Gastrocnemius medialis (tissue), 4 donors: Measurements from ENCODE around the gene MACROD2. TPM values are rescaled to one million over a fixed set of nuclear protein-coding genes. Genes with fewer than 3 reads are reported as not detected.

ENCODE experiments used
- ATAC-seq, 2 donors: fragments of 150-250 bp; one replicate each; pipeline ENCODE4 v1.9.1; 2016
- DNase-seq, 2 donors: peaks; one replicate each; pipeline ENCODE4 v3.0.0-alpha.2; 2019
- H3K27ac ChIP-seq, 4 donors: fragments of 200-600 bp; sonication (generic); 1 replicate in 1 of 4; 2 replicates in 3 of 4; pipeline ENCODE4 v1.5.1; 2016 to 2018; ENCODE audit warnings: mild to moderate bottlenecking in 2 of 4, moderate library complexity in 1 of 4
- H3K27me3 ChIP-seq, 3 donors: fragments of 200-600 bp; sonication (generic) in 2 of 3; 1 replicate in 1 of 3; 2 replicates in 2 of 3; pipeline versions ENCODE4 v1.5.1 to v1.6.0; 2016 to 2019; ENCODE audit warnings: mild to moderate bottlenecking in 1 of 3, moderate library complexity in 1 of 3
- H3K36me3 ChIP-seq, 2 donors: fragments of 200-600 bp; sonication (generic) in 1 of 2; one replicate each; pipeline ENCODE4 v1.5.1; 2017 to 2018
- H3K4me1 ChIP-seq, 2 donors: fragments of 200-600 bp; sonication (generic) in 1 of 2; one replicate each; pipeline ENCODE4 v1.5.1; 2016 to 2017; ENCODE audit warnings: mild to moderate bottlenecking in 2 of 2
- H3K4me3 ChIP-seq, 4 donors: fragments of 200-600 bp; sonication (generic) in 3 of 4; 1 replicate in 1 of 4; 2 replicates in 3 of 4; pipeline ENCODE4 v1.5.1; 2016 to 2019; ENCODE audit warnings: mild to moderate bottlenecking in 2 of 4
- H3K9me3 ChIP-seq, 3 donors: fragments of 200-600 bp; sonication (generic) in 2 of 3; 1 replicate in 1 of 3; 2 replicates in 2 of 3; pipeline ENCODE4 v1.5.1; 2016 to 2019
- POLR2A ChIP-seq, 2 donors: fragments of 450-650 bp; IDR thresholded peaks; one replicate each; pipeline ENCODE4 v1.6.1; 2017; ENCODE audit warnings: antibody characterized with exemption in 2 of 2, mild to moderate bottlenecking in 2 of 2, moderate library complexity in 2 of 2
- in situ Hi-C, 4 donors: fragments of 200-750 bp; cut with MboI; loops; one replicate each; pipeline versions ENCODE4 v1.15.0 to v1.8.0; 2017; ENCODE audit warnings: low sequenced_read_pairs in 4 of 4
- intact Hi-C: fragments of 100-400 bp; cut with DNase I; formaldehyde crosslinking; loops from one replicate; pipeline ENCODE4 v1.15.1; 2023; ENCODE audit warnings: low total_unique reads
- total RNA-seq, 4 donors: library from RNA; depleted of rRNA; stranded (reverse); fragments of >200 nt; gene quantifications; one replicate each; pipeline versions ENCODE4 v1.1.0 to v1.2.3, GENCODE V29; 2016
- TF ChIP-seq, protein P1 (sequence below), 5 experiments: fragments of 450-650 bp in 3 of 5; fragments of 200-600 bp in 2 of 5; sonication (generic) in 2 of 5; IDR thresholded peaks in 4 of 5; conservative IDR thresholded peaks in 1 of 5; 1 replicate in 4 of 5; 2 replicates in 1 of 5; pipeline ENCODE4 v1.5.1; 2016 to 2019; ENCODE audit warnings: antibody characterized with exemption in 5 of 5, mild to moderate bottlenecking in 3 of 5, moderate library complexity in 3 of 5

Gene MACROD2
- total RNA-seq, 4 donors from 2014 or later: 1.8 to 10.2 (median 3.6) TPM

DNA sequence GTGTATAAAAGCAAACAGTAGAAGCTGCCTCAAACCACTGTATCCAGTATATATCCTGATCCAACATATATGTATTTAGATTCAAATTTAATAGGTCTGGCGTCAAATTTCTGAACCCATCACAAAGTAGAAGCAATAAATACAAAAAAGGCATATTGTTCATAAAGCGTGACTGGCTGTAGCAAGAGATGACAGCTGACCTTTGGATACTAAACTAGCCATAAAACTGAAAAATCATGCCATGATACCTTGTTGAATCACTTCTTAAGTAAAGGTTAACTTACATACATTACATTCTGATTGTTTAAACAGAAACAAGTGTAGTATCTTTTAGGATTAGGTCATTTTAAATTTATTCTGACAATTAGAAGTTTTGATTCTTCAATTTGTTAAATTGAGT, 714.1 kb downstream of the MACROD2 start:
- ATAC-seq: no peak
- Histone ChIP-seq H3K4me3 (no peak overlapping the region), H3K27ac (no peak overlapping the region), H3K36me3 (no peaks in the 10 kb centered on the region), H3K27me3 (no peaks in the 10 kb centered on the region), H3K9me3 (no peaks in the 10 kb centered on the region), H3K4me1 (peaks cover 5 to 9% of the 10 kb centered on the region in 2 donors)
- DNase-seq: no peak
- in situ Hi-C loops: no loop called here
- no peak for TF ChIP-seq POLR2A (IDR thresholded peaks at IDR 0.05)
- TF ChIP-seq, protein P1, sequence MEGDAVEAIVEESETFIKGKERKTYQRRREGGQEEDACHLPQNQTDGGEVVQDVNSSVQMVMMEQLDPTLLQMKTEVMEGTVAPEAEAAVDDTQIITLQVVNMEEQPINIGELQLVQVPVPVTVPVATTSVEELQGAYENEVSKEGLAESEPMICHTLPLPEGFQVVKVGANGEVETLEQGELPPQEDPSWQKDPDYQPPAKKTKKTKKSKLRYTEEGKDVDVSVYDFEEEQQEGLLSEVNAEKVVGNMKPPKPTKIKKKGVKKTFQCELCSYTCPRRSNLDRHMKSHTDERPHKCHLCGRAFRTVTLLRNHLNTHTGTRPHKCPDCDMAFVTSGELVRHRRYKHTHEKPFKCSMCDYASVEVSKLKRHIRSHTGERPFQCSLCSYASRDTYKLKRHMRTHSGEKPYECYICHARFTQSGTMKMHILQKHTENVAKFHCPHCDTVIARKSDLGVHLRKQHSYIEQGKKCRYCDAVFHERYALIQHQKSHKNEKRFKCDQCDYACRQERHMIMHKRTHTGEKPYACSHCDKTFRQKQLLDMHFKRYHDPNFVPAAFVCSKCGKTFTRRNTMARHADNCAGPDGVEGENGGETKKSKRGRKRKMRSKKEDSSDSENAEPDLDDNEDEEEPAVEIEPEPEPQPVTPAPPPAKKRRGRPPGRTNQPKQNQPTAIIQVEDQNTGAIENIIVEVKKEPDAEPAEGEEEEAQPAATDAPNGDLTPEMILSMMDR (IDR thresholded peaks at IDR 0.05 in 4 of 5, conservative IDR thresholded peaks at IDR 0.05 in 1 of 5): no peak
- intact Hi-C loops: no loop called here

DNA sequence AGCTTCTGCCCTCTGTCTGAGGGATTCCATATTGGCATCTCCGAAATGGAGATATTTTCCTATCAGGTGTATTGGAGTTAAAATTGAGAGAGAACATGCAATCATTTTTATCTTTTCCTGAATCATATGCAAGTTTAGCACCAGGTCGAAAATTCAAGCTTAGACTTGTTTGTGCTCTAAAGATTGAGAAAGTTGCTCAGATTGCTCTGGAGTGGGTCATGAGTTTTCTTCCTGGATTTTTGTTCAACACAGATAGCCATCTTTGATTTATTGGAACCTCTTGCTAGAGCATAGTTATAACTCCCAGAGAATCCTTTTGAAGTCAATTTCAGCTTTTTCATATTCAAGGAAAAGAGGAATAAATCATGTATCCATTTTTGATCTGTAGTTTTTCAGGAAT, 715.6 kb downstream of the MACROD2 start:
- DNase-seq (no peak), ATAC-seq (no peak)
- H3K9me3 ChIP-seq: no peaks in the 10 kb centered on the region
- in situ Hi-C loops: no loop called here
- H3K27me3 ChIP-seq: no peaks in the 10 kb centered on the region
- intact Hi-C loops: loop anchor here (10.0 kb wide), 1 partner anchor 376 kb away; the partner anchor contains the start of gene FLRT3
- H3K27ac ChIP-seq: no peak overlapping the region
- no peak overlapping the region for H3K4me3 ChIP-seq
- no peak for TF ChIP-seq POLR2A (IDR thresholded peaks at IDR 0.05)
- TF ChIP-seq, protein P1 (IDR thresholded peaks at IDR 0.05 in 4 of 5, conservative IDR thresholded peaks at IDR 0.05 in 1 of 5): no peak
- peaks cover 5 to 9% of the 10 kb centered on the region in 2 donors for H3K4me1 ChIP-seq
- no peaks in the 10 kb centered on the region for H3K36me3 ChIP-seq

DNA sequence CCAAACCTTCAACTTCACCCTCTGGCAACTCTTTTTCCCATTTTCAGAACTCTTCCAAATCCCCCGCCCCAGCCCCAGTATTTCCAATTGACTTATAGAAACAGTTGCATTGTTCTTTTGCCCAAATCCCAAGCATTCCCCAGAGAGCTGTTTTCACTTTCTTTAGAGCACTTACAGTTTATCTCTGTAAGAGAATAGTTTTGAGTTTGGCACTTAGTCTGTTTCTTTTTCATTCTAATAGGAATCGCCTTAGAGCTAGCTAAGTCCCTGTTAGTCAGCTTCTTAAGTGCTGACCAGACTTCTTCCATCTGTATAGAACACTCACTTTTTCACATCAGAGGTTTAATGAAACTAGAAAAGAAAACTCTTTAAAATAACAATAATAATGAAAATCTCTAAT, 716.3 kb downstream of the MACROD2 start:
- Histone ChIP-seq H3K27me3 (no peaks in the 10 kb centered on the region), H3K4me3 (no peak overlapping the region), H3K27ac (peak overlapping the region in 1 of 4 donors; percentile 13), H3K36me3 (no peaks in the 10 kb centered on the region), H3K4me1 (peaks cover 5 to 9% of the 10 kb centered on the region in 2 donors), H3K9me3 (no peaks in the 10 kb centered on the region)
- ATAC-seq (no peak), DNase-seq (no peak)
- in situ Hi-C loops (no loop called here), intact Hi-C loops (loop anchor here (10.0 kb wide), 1 partner anchor 377 kb away; the partner anchor contains the start of gene FLRT3)
- TF ChIP-seq, protein P1 (IDR thresholded peaks at IDR 0.05 in 4 of 5, conservative IDR thresholded peaks at IDR 0.05 in 1 of 5): no peak
- TF ChIP-seq POLR2A (IDR thresholded peaks at IDR 0.05): no peak

DNA sequence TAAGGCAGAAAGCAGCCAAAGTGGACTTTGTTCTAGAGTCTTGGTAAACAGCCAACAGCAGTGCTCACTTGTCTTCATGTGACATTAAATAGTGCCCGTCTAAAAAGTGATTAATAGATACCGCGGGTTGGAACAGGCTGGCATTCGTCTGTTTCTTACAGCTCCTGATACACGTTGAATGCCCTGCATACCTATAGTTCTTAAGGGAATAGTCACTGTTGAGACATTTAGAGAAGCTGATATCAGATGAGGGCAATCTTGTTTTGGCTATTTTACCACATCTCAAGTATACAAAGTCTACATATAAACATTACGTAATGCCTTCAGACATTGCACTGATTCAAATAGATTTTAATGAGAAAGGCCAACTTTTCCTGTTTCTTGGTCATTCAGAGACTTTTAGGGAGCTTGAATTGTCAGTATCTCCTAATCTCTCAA, 717.0 kb downstream of the MACROD2 start:
- DNase-seq: no peak
- peaks cover 5 to 9% of the 10 kb centered on the region in 2 donors for H3K4me1 ChIP-seq
- intact Hi-C loops: loop anchor here (10.0 kb wide), 1 partner anchor 378 kb away; the partner anchor contains the start of gene FLRT3
- H3K4me3 ChIP-seq: no peak overlapping the region
- TF ChIP-seq, protein P1 (IDR thresholded peaks at IDR 0.05 in 4 of 5, conservative IDR thresholded peaks at IDR 0.05 in 1 of 5): no peak
- TF ChIP-seq POLR2A (IDR thresholded peaks at IDR 0.05): no peak
- no peaks in the 10 kb centered on the region for H3K36me3 ChIP-seq
- H3K27me3 ChIP-seq: no peaks in the 10 kb centered on the region
- in situ Hi-C loops: no loop called here
- H3K9me3 ChIP-seq: no peaks in the 10 kb centered on the region
- peak in 1 of 2 donors; percentile 60 for ATAC-seq
- no peak overlapping the region for H3K27ac ChIP-seq

DNA sequence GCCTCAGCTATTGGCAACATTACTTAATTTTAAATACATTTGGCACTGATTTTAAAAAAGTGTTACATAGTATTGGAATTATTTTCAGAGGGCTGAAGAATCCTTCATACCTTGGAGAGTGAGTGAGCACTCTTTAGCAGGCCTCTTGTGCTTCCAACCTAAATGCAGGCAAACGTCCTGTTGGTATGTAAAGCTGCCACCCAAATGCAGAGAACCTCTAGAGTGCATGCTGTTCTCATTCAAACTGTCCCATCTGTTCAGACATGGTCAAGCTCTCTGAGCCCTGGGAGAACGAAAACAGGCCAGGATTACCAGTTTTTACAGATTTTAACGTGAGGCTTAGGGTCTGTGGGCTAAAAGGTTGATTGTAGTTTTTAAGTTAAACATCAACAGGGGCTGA, 720.1 kb downstream of the MACROD2 start:
- H3K4me3 ChIP-seq: no peak overlapping the region
- H3K4me1 ChIP-seq: peaks cover 5 to 9% of the 10 kb centered on the region in 2 donors
- TF ChIP-seq POLR2A (IDR thresholded peaks at IDR 0.05): no peak
- TF ChIP-seq, protein P1 (IDR thresholded peaks at IDR 0.05 in 4 of 5, conservative IDR thresholded peaks at IDR 0.05 in 1 of 5): no peak
- H3K27me3 ChIP-seq: no peaks in the 10 kb centered on the region
- DNase-seq: no peak
- intact Hi-C loops: loop anchor here (10.0 kb wide), 1 partner anchor 381 kb away; the partner anchor contains the start of gene FLRT3
- H3K9me3 ChIP-seq: no peaks in the 10 kb centered on the region
- no peak overlapping the region for H3K27ac ChIP-seq
- ATAC-seq: no peak
- no peaks in the 10 kb centered on the region for H3K36me3 ChIP-seq
- in situ Hi-C loops: no loop called here
